HK-2 (cell line): ENCODE data around the gene COL5A2.

ENCODE experiments used
- DNase-seq: peaks from one replicate; pipeline ENCODE4 v3.0.0-alpha.2; 2018; ENCODE audit not compliant: unreplicated experiment

The COL5A2 gene

GRCh38 chr2:189102735-189103134 is 76.8 kb downstream of the COL5A2 start:
- DNase-seq = no peak

- DNase-seq = no peak
Observed at GRCh38 chr2:189097934-189098333, 81.6 kb downstream of the COL5A2 start.

- DNase-seq = no peak
Observed at GRCh38 chr2:189096769-189097447, 82.7 kb downstream of the COL5A2 start.

- DNase-seq = no peak
Observed at GRCh38 chr2:189095101-189095500, 84.5 kb downstream of the COL5A2 start.

DNA sequence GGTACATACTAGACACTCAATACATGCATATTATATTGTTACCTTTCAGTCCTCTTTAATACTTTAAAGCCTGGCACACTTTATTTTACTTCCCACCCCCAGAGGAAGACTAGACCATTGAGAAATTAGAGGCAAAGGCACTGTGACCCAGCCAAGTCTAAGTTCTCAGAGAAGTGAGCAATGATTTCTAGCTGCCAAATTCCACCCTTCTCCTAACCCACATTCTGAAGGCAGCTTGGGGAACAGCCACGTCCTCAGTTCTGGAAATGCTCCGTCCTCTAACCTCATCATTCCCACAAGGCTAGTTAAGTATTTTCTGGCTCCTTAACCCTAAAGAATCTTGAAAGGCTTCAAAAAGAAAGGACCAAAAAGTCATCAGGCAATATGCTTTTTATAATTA is 86.6 kb downstream of the COL5A2 start:
- DNase-seq = no peak

GRCh38 chr2:189091253-189091652 is 88.3 kb downstream of the COL5A2 start:
- DNase-seq = no peak

- no peak for DNase-seq
Observed at GRCh38 chr2:189088591-189089205, 90.9 kb downstream of the COL5A2 start.

GRCh38 chr2:189086710-189087109 is 92.9 kb downstream of the COL5A2 start:
- no peak for DNase-seq

GRCh38 chr2:189086250-189086649 is 93.3 kb downstream of the COL5A2 start:
- no peak for DNase-seq

GRCh38 chr2:189083606-189084005 is 96.0 kb downstream of the COL5A2 start:
- no peak for DNase-seq

- no peak for DNase-seq
Observed at GRCh38 chr2:189083106-189083505, 96.5 kb downstream of the COL5A2 start.

DNA sequence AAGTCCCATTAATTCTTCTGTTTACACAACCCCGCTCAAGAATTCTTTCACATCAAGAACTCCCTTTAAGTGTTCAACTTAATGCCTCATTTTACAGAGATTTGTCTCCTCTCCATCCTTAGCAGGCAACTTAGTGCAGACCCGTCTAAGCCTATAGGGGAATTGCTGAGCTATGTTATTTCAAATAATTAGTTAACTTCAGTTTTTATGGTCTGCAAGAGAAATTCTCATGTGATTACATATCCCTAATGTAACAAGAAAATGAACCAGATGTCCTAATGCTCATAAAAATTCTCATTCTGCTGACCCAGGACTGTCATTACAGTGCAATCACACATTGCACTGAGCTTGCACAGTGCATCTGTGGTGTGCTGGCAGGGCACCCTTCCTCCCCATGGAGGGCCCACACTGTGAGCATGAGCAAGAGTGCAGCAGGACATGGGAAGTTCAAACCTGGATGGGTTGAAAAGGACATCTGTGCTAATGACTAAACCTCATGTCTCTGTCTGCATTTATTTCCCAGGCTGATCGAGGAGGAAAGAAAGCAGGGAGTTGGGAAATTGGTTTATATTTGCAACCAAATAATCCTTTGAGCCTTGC is 97.1 kb downstream of the COL5A2 start:
- DNase-seq = no peak

- DNase-seq = no peak
Observed at GRCh38 chr2:189076572-189076971, 103.0 kb downstream of the COL5A2 start.

- DNase-seq = no peak
Observed at GRCh38 chr2:189076120-189076519, 103.4 kb downstream of the COL5A2 start.

DNA sequence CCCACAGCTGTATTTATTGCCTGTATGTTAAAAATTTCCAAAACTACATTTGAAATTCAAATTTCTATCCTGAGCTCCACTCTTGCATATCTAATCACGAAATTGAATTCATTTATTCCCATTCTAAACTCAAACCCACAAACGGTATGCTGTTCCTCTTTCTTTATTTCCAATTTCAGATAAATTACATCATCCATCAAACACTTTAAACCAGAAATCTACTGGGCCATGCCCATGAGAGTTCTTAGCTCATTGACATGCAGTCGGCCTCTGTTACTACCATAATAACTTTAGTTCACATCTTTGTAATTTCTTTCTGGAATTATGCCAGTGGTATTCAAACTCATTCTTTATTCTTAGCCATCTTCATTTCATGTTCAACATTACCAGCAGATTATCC is 105.1 kb downstream of the COL5A2 start:
- no peak for DNase-seq

- no peak for DNase-seq
Observed at GRCh38 chr2:189072036-189072435, 107.5 kb downstream of the COL5A2 start.

DNA sequence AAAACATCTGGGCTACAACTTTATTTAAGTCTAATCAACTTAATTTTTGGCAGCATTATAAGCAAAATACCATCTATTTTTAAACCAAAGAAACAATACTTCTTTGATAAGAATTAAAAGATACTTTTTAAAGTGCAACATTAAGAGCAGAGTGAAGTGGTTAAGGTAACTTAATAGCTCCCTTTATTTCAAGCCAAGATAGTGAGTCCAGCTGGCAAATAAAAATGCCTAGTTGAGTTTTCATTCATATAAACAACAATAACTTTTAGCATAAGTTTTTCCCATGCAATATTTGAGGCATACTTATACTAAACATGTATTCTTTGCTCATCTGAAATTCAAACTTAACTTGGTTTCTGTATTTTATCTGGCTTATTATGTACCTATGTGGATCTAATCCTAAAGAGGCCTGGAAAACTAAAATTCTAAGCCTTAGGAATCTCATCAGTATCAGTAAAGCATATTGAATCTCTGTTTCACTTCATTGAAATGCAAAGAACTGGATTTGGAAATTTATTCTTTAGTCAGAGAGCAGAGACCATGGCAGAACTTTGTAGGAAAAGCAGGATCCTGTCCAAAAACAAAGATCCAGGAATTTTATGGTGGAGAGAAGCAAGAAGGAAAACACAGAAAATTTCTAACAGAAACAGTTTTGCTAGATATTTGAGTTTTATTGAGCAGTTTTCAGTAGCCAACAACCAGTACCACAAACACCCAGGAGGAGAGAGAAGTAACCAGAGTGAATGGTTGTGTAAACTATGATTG is 109.5 kb downstream of the COL5A2 start:
- DNase-seq = no peak

DNA sequence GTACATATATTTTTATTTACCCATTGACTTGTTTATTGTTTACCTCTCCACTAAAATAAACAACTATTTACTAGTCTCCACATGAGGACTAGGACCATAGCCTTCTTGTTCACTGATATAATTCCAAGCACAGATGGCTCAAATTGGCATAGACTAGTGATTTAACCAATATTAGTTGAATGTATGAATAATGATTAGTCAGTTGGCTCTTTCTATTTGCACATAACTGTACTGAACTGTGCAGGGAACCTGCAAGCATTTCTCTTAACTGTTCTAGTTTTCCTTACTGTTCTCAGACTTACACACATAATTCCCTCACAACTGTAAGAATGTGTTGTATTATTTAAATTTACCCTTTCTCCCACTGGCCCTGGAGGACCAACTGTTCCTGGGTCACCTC is 113.5 kb downstream of the COL5A2 start:
- DNase-seq = no peak

- no peak for DNase-seq
Observed at GRCh38 chr2:189060096-189060642, 119.4 kb downstream of the COL5A2 start.

DNA sequence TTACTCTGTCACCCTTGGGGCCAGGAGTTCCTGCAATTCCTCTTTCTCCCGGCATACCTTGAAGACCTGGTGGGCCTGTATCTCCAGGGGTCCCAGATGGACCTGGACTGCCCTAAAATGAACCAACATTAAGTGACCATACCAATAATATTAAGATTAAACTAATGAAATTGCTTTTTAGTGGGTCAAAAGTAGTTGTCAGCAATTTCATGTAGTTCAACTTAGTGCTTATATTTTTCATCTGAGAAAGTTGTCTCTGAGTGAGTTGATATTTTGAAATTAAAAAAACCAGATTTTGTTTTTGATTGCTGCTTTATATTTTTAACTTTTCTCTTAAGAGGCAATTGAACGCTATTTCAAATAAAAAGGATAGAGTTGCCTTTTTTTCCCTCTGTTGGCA is 122.2 kb downstream of the COL5A2 start:
- no peak for DNase-seq

- no peak for DNase-seq
Observed at GRCh38 chr2:189056200-189057106, 123.1 kb downstream of the COL5A2 start.
